Esophagus muscularis mucosa (tissue), 3 donors: ENCODE results near the gene EMC8.

Source experiments
- CTCF ChIP-seq, 3 experiments: fragments of 200-600 bp in 2 of 3; fragments of 450-650 bp in 1 of 3; sonication (generic) in 2 of 3; IDR thresholded peaks; one replicate each; pipeline ENCODE4 v1.5.1; 2017 to 2019; ENCODE audit warnings: antibody characterized with exemption in 3 of 3, mild to moderate bottlenecking in 2 of 3, moderate library complexity in 1 of 3
- EP300 ChIP-seq: sonication (generic); formaldehyde crosslinking; IDR thresholded peaks from one replicate; pipeline ENCODE4 v1.6.1; 2017; ENCODE audit warnings: antibody characterized with exemption

GRCh38 chr16:85763616-85764015 is 35.7 kb downstream of the EMC8 start:
- TF ChIP-seq CTCF (IDR thresholded peaks at IDR 0.05), result no peak
- TF ChIP-seq EP300, result no peak
